GM12878 (cell line): ENCODE results near the gene PMF1.
A peak's percentile ranks its signal among the peaks of the same experiment; 100 is the strongest.

ENCODE experiments used
- CTCF ChIP-seq, 3 experiments: IDR thresholded peaks in 2 of 3; conservative IDR thresholded peaks in 1 of 3; 2 replicates each; pipeline ENCODE4 v1.5.1; 2011; ENCODE audit warnings: low read depth in 3 of 3, low read length in 3 of 3, mild to moderate bottlenecking in 3 of 3, control low read depth in 2 of 3, moderate library complexity in 2 of 3, inconsistent platforms in 1 of 3, mixed read lengths in 1 of 3; ENCODE audit not compliant: control insufficient read depth in 2 of 3, insufficient read depth in 1 of 3; ENCODE audit errors: extremely low read depth in 1 of 3
- MAX ChIP-seq: IDR thresholded peaks from 2 replicates; pipeline ENCODE4 v1.6.1; 2012; ENCODE audit warnings: low read depth, low read length, improper control_type of control experiment
- POLR2AphosphoS5 ChIP-seq: IDR thresholded peaks from 2 replicates; pipeline ENCODE4 v1.6.1; 2011; ENCODE audit warnings: mild to moderate bottlenecking, low read length, inconsistent platforms
- SP1 ChIP-seq: IDR thresholded peaks from one replicate; pipeline ENCODE4 v1.6.1; 2011; ENCODE audit warnings: low read depth, low read length

GRCh38 chr1:156241926-156242325 is 29.1 kb downstream of the PMF1 start, which contains the start of gene BGLAP:
- no peak for TF ChIP-seq CTCF (IDR thresholded peaks at IDR 0.05 in 2 of 3, conservative IDR thresholded peaks at IDR 0.05 in 1 of 3; ENCODE audit: control insufficient read depth in 2 of 3, extremely low read depth in 1 of 3, insufficient read depth in 1 of 3, low read depth in 3 of 3, low read length in 3 of 3)
- TF ChIP-seq SP1: no peak
- TF ChIP-seq POLR2AphosphoS5: peak; percentile 44; the same call in 1 of the 2 replicates
- TF ChIP-seq MAX: no peak
